ENCODE results near the gene SH3RF3. TPM values are rescaled to one million over a fixed set of nuclear protein-coding genes. Genes with fewer than 3 reads are reported as not detected.
A peak's percentile ranks its signal among the peaks of the same experiment; 100 is the strongest.

SH3RF3 gene
- total RNA-seq, 1 experiment from 2014 or later, result 1.0 TPM

GRCh38 chr2:109123586-109124201, 5.3 kb upstream of the SH3RF3 start (continued):
- TF ChIP-seq USF1 (CRISPR knock-in tag; IDR thresholded peaks at IDR 0.05) (no peak), ZNF423 (CRISPR knock-in tag; IDR thresholded peaks at IDR 0.05) (no peak), ZNF263 (CRISPR knock-in tag; IDR thresholded peaks at IDR 0.05; ENCODE audit: low read depth) (no peak), SOX15 (CRISPR knock-in tag; IDR thresholded peaks at IDR 0.05) (no peak), CREM (CRISPR knock-in tag; IDR thresholded peaks at IDR 0.05) (no peak), ZNF532 (CRISPR knock-in tag; IDR thresholded peaks at IDR 0.05; ENCODE audit: borderline replicate concordance) (no peak)
- TF ChIP-seq, protein P1, sequence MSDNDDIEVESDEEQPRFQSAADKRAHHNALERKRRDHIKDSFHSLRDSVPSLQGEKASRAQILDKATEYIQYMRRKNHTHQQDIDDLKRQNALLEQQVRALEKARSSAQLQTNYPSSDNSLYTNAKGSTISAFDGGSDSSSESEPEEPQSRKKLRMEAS (CRISPR knock-in tag; IDR thresholded peaks at IDR 0.05), result no peak

DNA sequence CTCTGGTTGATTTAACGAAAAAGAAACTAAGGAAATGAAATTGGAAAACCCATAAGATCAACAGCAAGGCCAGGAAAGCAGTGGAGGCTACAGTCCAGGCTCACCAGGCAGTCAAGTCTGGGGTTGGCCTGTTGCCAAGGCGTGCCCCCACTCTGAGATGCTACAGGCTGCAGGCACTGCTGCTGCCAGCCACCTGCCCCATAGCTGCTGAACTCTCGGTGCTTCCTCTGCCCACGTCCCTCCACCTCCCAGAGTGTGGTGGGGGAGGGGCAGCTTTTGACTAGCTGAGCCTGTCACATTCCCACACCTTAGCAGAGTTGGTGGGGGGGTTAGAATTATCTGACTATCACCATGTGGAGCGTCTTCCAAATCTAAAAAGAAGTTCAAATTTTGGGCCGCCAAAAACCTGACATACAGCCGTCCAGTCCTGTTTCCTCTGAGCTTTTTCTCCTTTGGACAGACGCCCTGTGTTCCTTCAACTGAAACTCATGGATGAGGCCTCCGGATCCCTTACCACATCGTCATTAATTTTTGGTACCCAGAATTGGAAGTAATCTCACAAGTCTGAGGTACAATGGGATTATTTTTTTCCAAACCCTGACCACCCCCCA, 3.9 kb upstream of the SH3RF3 start:
- Mint-ChIP-seq H3K36me3 (no peaks in the 10 kb centered on the region), H3K4me1 (peaks cover 7% of the 10 kb centered on the region), H3K4me3 (no peak overlapping the region), H3K27me3 (ENCODE audit: low read depth) (peaks cover 34% of the 10 kb centered on the region), H3K27ac (no peak overlapping the region), H3K9me3 (no peaks in the 10 kb centered on the region)
- peak; percentile 23 for DNase-seq (ENCODE audit: low spot score)
- ChIA-PET POLR2A (no interaction called here), CTCF (interaction anchor here (0.8 kb wide), 1 partner anchor 196 kb away, joined by 3 read pairs; no protein-coding TSS in a partner anchor)
- ATAC-seq, result no peak
- no peak for TF ChIP-seq PRDM15 (CRISPR knock-in tag; IDR thresholded peaks at IDR 0.05)

- ATAC-seq (no peak), DNase-seq (ENCODE audit: low spot score) (no peak)
- Mint-ChIP-seq H3K36me3 (no peaks in the 10 kb centered on the region), H3K9me3 (no peaks in the 10 kb centered on the region), H3K4me1 (peaks cover 10% of the 10 kb centered on the region), H3K4me3 (no peak overlapping the region), H3K27me3 (ENCODE audit: low read depth) (peaks cover 41% of the 10 kb centered on the region), H3K27ac (no peak overlapping the region)
- ChIA-PET POLR2A (no interaction called here), CTCF (interaction anchor here (1.0 kb wide), 1 partner anchor 384 kb away, joined by 4 read pairs; no protein-coding TSS in a partner anchor)
- TF ChIP-seq, protein P1 (CRISPR knock-in tag; IDR thresholded peaks at IDR 0.05), result no peak
- no peak for TF ChIP-seq MXD4 (CRISPR knock-in tag; IDR thresholded peaks at IDR 0.05; ENCODE audit: borderline replicate concordance)
- no peak for TF ChIP-seq ZNF423 (CRISPR knock-in tag; IDR thresholded peaks at IDR 0.05)
- no peak for TF ChIP-seq JUN (CRISPR knock-in tag; IDR thresholded peaks at IDR 0.05)
- no peak for TF ChIP-seq ZNF425 (CRISPR knock-in tag; conservative IDR thresholded peaks at IDR 0.05)
- no peak for TF ChIP-seq CREM (CRISPR knock-in tag; IDR thresholded peaks at IDR 0.05)
- no peak for TF ChIP-seq GABPB1 (CRISPR knock-in tag; IDR thresholded peaks at IDR 0.05)
- TF ChIP-seq PRRX2 (CRISPR knock-in tag; IDR thresholded peaks at IDR 0.05), result no peak
- TF ChIP-seq ATF1 (CRISPR knock-in tag; IDR thresholded peaks at IDR 0.05), result no peak
- no peak for TF ChIP-seq IRF2 (CRISPR knock-in tag; IDR thresholded peaks at IDR 0.05; ENCODE audit: borderline replicate concordance, low read depth)
- no peak for TF ChIP-seq CDX4 (CRISPR knock-in tag; IDR thresholded peaks at IDR 0.05; ENCODE audit: borderline replicate concordance)
Measured at GRCh38 chr2:109125593-109126500, 3.2 kb upstream of the SH3RF3 start.

Measured in WTC11 (cell line).